ENCODE data around the gene CELF1. TPM values are rescaled to one million over a fixed set of nuclear protein-coding genes. Genes with fewer than 3 reads are reported as not detected.

Gene CELF1
- total RNA-seq, 1 donor from 2014 or later: 125 TPM

GRCh38 chr11:47499614-47500013 is 53.3 kb downstream of the CELF1 start:
- H3K9me3 Mint-ChIP-seq: no peaks in the 10 kb centered on the region
- TF ChIP-seq CTCF (conservative IDR thresholded peaks at IDR 0.05): no peak
- no peaks in the 10 kb centered on the region for H3K27me3 Mint-ChIP-seq
- no peak overlapping the region for H3K4me3 Mint-ChIP-seq
- H3K4me1 Mint-ChIP-seq (ENCODE audit: unreplicated experiment): peaks cover 34% of the 10 kb centered on the region
- DNase-seq (ENCODE audit: extremely low spot score, unreplicated experiment): no peak
- peak overlapping the region; percentile 24 for H3K27ac Mint-ChIP-seq
- no peaks in the 10 kb centered on the region for H3K36me3 Mint-ChIP-seq

GRCh38 chr11:47499161-47499560 is 53.8 kb downstream of the CELF1 start:
- Mint-ChIP-seq H3K4me3 (no peak overlapping the region), H3K27ac (peak overlapping the region; percentile 24), H3K9me3 (no peaks in the 10 kb centered on the region), H3K27me3 (no peaks in the 10 kb centered on the region), H3K36me3 (no peaks in the 10 kb centered on the region), H3K4me1 (ENCODE audit: unreplicated experiment) (peaks cover 34% of the 10 kb centered on the region)
- no peak for DNase-seq (ENCODE audit: extremely low spot score, unreplicated experiment)
- no peak for TF ChIP-seq CTCF (conservative IDR thresholded peaks at IDR 0.05)

- H3K27ac Mint-ChIP-seq: no peak overlapping the region
- no peaks in the 10 kb centered on the region for H3K9me3 Mint-ChIP-seq
- H3K36me3 Mint-ChIP-seq: no peaks in the 10 kb centered on the region
- H3K4me1 Mint-ChIP-seq (ENCODE audit: unreplicated experiment): peaks cover 30% of the 10 kb centered on the region
- no peaks in the 10 kb centered on the region for H3K27me3 Mint-ChIP-seq
- TF ChIP-seq CTCF (conservative IDR thresholded peaks at IDR 0.05): no peak
- H3K4me3 Mint-ChIP-seq: no peak overlapping the region
- DNase-seq (ENCODE audit: extremely low spot score, unreplicated experiment): no peak
These were observed 54.3 kb downstream of the CELF1 start for GRCh38 chr11:47498584-47499152.

- Mint-ChIP-seq H3K27me3 (no peaks in the 10 kb centered on the region), H3K27ac (no peak overlapping the region), H3K36me3 (no peaks in the 10 kb centered on the region), H3K4me3 (no peak overlapping the region), H3K9me3 (no peaks in the 10 kb centered on the region), H3K4me1 (ENCODE audit: unreplicated experiment) (peaks cover 27% of the 10 kb centered on the region)
- DNase-seq (ENCODE audit: extremely low spot score, unreplicated experiment): no peak
- no peak for TF ChIP-seq CTCF (conservative IDR thresholded peaks at IDR 0.05)
These were observed 54.8 kb downstream of the CELF1 start for GRCh38 chr11:47498149-47498548.

- no peak for DNase-seq (ENCODE audit: extremely low spot score, unreplicated experiment)
- Mint-ChIP-seq H3K36me3 (peaks cover 5% of the 10 kb centered on the region), H3K27me3 (no peaks in the 10 kb centered on the region), H3K4me1 (ENCODE audit: unreplicated experiment) (peaks cover 17% of the 10 kb centered on the region), H3K27ac (no peak overlapping the region), H3K4me3 (no peak overlapping the region), H3K9me3 (no peaks in the 10 kb centered on the region)
- no peak for TF ChIP-seq CTCF (conservative IDR thresholded peaks at IDR 0.05)
These were observed 56.1 kb downstream of the CELF1 start for GRCh38 chr11:47496808-47497207.

GRCh38 chr11:47495856-47496217 is 57.1 kb downstream of the CELF1 start:
- Mint-ChIP-seq H3K9me3 (no peaks in the 10 kb centered on the region), H3K27ac (no peak overlapping the region), H3K27me3 (no peaks in the 10 kb centered on the region), H3K36me3 (peaks cover 8% of the 10 kb centered on the region), H3K4me3 (no peak overlapping the region), H3K4me1 (ENCODE audit: unreplicated experiment) (peaks cover 13% of the 10 kb centered on the region)
- DNase-seq (ENCODE audit: extremely low spot score, unreplicated experiment): no peak
- TF ChIP-seq CTCF (conservative IDR thresholded peaks at IDR 0.05): no peak
